Neuron (in vitro differentiated cells): ENCODE results near the gene C2CD2.
"Not testable (repeated sequence)": the region's sequence is repeated elsewhere in the genome, so short reads cannot be mapped to it uniquely, and the experiment has no call there.

ENCODE experiments used
- H2AFZ ChIP-seq: one replicate; pipeline ENCODE4 v1.6.1; 2013; ENCODE audit warnings: low read depth, mild to moderate bottlenecking, inconsistent platforms, low read length, moderate library complexity
- H3K27me3 ChIP-seq: one replicate; pipeline ENCODE4 v1.6.1; 2013; ENCODE audit warnings: low read length; ENCODE audit not compliant: insufficient read depth
- H3K36me3 ChIP-seq: one replicate; pipeline ENCODE4 v1.6.1; 2013; ENCODE audit warnings: low read length; ENCODE audit not compliant: insufficient read depth
- H3K4me1 ChIP-seq: one replicate; pipeline ENCODE4 v1.6.1; 2013; ENCODE audit warnings: low read length; ENCODE audit not compliant: insufficient read depth
- H3K4me3 ChIP-seq: 2 replicates; pipeline ENCODE4 v1.5.1; 2013; ENCODE audit warnings: mild to moderate bottlenecking, low read length, moderate library complexity
- H3K9me3 ChIP-seq: one replicate; pipeline ENCODE4 v1.6.1; 2013; ENCODE audit warnings: low read length

The C2CD2 gene

DNA sequence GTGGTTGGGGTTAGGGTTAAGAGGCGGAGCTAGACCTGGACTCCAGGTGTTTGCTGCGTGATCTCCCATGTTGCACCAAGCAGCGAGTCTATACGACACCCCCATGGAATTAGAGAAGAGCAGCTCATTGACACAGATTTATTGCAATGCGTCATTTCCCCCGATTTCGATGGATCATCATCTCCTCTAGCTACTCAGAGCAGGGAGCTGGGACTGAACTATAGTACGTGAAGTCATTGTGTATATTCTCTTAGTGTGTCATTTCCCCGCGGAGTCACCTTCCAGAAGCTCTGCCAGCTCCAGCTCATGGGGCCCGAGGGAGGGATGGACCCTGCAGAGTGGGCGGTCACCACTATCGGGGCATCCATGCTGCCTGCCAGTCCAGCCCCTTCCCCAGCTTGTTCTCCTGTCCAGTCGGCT, 7.5 kb upstream of the C2CD2 start:
- H3K27me3 ChIP-seq, result no peaks in the 10 kb centered on the region
- H2AFZ ChIP-seq, result peak overlapping the region; percentile 24
- H3K4me3 ChIP-seq, result no peak overlapping the region
- no peaks in the 10 kb centered on the region for H3K36me3 ChIP-seq
- H3K4me1 ChIP-seq, result peaks cover 17% of the 10 kb centered on the region
- H3K9me3 ChIP-seq, result no peaks in the 10 kb centered on the region

DNA sequence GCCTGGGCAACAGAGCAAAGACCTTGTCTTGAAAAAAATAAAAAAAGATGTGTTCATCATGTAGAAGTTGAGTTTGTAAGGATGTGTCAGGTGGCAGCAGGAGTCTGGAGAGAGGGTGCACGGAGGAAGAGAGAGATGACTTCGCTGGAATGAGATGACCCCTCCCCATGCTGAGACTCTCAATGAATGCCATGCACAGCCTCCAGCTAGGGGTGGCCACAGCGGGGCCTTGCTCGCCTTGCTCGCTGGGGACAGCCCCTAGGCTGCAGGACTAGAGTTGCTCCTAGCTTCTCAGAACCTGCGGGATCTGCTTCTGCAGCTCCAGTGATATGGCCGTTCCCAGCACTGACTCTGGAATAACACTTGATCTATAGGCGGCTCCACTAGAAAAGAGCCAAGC, 6.6 kb upstream of the C2CD2 start:
- H3K4me3 ChIP-seq, result no peak overlapping the region
- no peaks in the 10 kb centered on the region for H3K9me3 ChIP-seq
- H3K4me1 ChIP-seq, result peaks cover 17% of the 10 kb centered on the region
- H3K36me3 ChIP-seq, result no peaks in the 10 kb centered on the region
- no peaks in the 10 kb centered on the region for H3K27me3 ChIP-seq
- no peak overlapping the region for H2AFZ ChIP-seq

DNA sequence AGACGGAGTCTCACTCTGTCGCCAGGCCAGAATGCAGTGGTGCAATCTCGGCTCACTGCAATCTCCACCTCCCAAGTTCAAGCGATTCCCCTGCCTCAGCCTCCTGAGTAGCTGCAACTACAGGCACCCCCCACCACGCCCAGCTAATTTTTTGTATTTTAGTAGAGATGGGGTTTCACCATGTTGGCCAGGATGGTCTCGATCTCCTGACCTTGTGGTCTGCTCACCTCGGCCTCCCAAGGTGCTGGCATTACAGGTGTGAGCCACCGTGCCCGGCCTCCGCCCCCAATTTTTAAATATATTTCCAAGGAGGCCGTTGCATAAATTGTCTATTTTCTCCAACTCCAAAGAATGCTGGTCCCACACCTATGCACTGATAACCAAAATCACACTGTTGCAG, 5.9 kb upstream of the C2CD2 start:
- not testable (repeated sequence) for H2AFZ ChIP-seq

DNA sequence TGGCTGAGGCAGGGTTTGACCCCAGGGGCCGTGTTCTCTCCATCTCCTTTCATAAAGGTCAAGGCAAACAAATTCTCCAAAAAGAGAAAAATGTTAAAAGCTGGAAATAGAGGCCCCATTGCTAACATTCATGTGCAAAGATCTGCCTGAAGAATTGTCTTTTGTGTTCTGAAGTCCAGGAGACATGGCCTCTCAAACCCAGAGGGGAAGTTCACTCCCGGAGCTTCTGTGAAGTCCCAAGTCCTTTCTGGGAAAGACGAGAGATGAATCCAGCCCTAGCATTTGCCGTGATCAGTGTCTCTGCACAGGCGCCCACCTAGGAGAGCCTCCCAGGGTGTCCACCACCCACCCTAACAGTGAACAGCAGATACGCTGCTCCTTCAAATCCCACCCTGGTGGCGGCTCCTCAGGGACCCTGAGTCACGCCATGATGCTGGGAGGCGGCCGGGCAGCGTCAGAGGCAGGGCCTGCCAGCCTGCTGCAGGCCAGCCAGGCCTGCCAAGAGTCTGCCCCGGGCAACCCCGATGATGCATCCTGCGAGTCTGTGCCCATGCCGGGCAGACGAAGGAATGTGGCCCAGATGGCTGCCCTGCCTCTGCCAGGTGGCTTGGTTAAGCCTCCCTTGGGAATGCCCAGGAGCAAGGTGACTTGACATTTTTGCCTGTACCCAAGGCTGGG, 5.2 kb upstream of the C2CD2 start:
- no peaks in the 10 kb centered on the region for H3K9me3 ChIP-seq
- no peaks in the 10 kb centered on the region for H3K27me3 ChIP-seq
- no peak overlapping the region for H3K4me3 ChIP-seq
- H3K36me3 ChIP-seq, result no peaks in the 10 kb centered on the region
- peaks cover 17% of the 10 kb centered on the region for H3K4me1 ChIP-seq
- no peak overlapping the region for H2AFZ ChIP-seq

More for the DNA sequence above, 5.9 kb upstream of the C2CD2 start:
- not testable (repeated sequence) for H3K4me3 ChIP-seq, H3K9me3 ChIP-seq, H3K36me3 ChIP-seq, H3K27me3 ChIP-seq
- peaks cover 17% of the 10 kb centered on the region for H3K4me1 ChIP-seq

DNA sequence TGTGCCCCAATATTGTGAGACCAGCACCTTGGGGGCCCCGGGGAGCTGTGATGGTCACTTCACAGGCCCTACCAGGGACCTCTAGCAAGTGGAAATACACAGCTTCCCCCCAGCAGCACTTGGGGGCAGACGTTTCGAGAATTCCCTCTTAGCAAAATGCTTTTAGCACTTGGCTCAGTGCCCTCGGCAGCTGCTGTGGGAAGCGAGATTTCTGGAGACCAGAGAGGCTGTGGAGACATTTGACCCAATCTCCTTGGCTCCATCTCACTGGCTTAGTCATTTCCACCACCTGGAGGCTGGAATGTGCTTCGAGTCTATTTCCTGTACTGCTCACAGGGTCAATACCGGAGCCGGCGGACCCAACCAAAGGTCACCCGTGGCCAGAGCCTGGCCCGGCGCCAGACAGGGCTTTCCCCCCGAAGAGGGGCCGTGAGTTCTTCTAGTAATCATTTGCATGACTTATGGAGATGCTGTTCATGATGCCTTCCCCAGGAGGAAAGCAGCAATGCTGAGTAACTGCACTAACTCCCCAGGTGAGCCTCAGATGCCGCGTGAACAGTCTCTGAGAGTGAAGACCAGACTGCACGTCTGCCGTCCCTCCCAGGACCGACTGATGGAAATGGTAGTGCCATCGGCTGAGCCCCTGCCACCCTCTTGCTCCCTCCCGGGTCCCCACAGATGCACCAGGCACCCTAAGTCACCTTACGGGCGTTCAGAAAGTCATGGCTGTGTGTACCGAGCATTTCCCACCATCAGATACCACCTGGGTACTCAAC, 4.4 kb upstream of the C2CD2 start:
- peaks cover 17% of the 10 kb centered on the region for H3K4me1 ChIP-seq
- H3K36me3 ChIP-seq, result no peaks in the 10 kb centered on the region
- no peaks in the 10 kb centered on the region for H3K9me3 ChIP-seq
- H2AFZ ChIP-seq, result no peak overlapping the region
- no peak overlapping the region for H3K4me3 ChIP-seq
- no peaks in the 10 kb centered on the region for H3K27me3 ChIP-seq

DNA sequence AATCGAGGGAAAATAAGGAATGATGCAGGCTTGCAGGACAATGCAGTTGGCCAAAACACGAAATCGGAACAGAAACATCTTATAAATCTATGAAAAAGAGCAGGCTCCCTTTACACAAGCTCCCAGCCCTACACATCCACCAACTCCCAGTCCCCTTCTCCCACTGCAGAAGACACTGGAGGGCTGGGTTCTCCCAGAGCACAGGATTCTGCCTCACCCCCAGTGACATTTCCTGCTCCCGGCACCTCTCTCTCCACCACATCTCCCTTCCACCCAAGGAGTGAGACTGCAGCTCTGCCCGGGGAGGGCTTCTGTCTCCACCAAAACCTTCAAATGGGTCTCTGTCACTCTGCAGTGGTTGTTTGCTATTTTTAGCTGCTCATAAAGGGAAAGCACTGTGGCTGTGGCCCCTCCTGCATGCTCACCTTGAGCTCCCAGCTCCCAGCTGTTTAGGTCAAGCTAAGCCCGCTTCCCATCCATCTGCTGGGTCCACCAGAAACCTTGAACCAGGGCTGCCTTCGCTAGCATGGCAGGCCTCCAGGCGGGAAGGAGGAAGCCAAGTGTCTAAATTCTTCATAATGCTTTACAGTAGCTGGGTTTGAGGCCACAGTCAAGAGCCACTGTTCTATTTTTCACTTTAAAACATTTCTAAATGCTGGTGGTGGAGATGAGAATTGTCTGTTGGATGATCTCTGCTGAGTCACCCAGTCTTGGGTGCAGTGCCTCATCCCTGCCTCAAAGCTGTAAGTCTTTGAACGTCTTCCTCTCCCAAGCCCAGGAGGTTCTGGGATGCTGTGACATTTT, 3.3 kb upstream of the C2CD2 start:
- Histone ChIP-seq H3K27me3 (no peaks in the 10 kb centered on the region), H2AFZ (no peak overlapping the region), H3K4me1 (peaks cover 15% of the 10 kb centered on the region), H3K9me3 (no peaks in the 10 kb centered on the region), H3K4me3 (no peak overlapping the region), H3K36me3 (no peaks in the 10 kb centered on the region)

DNA sequence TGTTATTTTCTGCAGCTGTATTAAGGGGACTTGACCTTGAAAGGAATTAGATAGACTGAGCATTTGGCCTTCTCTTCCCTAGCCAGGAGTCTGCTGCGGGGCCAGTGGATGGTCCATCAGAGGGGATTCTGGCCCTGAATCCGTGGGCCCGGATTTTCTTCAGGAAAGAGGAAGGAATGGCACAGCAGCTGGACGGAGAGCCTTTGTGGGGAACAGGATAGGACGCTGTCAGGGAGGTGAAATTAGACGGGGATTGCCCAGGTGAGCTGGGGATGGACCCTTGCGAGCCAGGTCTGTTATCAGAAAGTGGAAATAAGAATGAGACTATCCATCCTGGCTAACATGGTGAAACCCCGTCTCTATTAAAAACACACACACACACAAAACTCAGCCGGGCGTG, 1.7 kb upstream of the C2CD2 start:
- no peak overlapping the region for H3K4me3 ChIP-seq
- peaks cover 5% of the 10 kb centered on the region for H3K4me1 ChIP-seq
- no peak overlapping the region for H2AFZ ChIP-seq

DNA sequence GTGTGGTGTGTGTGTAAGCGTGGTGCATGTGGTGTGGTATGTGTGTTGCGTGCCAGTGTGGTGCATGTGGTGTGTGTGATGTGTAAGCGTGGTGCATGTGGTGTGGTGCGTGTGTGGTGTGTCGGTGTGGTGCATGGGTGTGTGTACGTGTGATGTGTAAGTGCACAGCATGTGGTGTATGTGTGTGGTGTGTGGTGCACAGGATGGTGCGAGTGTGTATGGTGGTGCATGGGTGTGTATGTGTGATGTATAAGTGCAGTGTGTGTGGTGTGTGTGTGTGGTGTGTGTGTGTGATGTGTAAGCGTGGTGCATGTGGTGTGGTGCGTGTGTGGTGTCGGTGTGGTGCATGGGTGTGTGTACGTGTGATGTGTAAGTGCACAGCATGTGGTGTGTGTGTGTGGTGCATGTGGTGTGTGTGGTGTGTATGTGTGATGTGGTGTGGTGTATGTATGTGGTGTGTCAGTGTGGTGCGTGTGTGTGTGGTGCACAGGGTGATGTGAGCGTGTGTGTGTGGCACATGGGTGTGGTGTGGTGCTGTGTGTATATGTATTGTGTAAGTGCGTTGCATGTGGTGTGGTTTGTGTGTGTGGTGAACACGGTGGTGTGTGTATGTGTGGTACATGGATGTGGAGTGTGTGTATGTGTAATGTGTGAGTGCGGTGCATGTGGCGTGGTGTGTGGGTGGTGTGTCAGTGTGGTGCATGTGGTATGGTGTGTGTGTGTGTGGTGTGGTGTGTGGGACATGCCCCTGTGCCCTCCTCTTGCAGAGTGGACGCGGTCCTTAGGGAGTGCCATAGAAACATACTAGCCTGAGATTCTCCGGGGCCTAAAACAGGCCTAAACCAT, 1.1 kb upstream of the C2CD2 start:
- Histone ChIP-seq H3K36me3 (no peaks in the 10 kb centered on the region), H3K9me3 (no peaks in the 10 kb centered on the region), H3K27me3 (no peaks in the 10 kb centered on the region), H3K4me1 (peaks cover 5% of the 10 kb centered on the region), H2AFZ (no peak overlapping the region), H3K4me3 (no peak overlapping the region)

More for the DNA sequence above, 1.7 kb upstream of the C2CD2 start:
- H3K27me3 ChIP-seq, result no peaks in the 10 kb centered on the region
- no peaks in the 10 kb centered on the region for H3K9me3 ChIP-seq
- H3K36me3 ChIP-seq, result no peaks in the 10 kb centered on the region

DNA sequence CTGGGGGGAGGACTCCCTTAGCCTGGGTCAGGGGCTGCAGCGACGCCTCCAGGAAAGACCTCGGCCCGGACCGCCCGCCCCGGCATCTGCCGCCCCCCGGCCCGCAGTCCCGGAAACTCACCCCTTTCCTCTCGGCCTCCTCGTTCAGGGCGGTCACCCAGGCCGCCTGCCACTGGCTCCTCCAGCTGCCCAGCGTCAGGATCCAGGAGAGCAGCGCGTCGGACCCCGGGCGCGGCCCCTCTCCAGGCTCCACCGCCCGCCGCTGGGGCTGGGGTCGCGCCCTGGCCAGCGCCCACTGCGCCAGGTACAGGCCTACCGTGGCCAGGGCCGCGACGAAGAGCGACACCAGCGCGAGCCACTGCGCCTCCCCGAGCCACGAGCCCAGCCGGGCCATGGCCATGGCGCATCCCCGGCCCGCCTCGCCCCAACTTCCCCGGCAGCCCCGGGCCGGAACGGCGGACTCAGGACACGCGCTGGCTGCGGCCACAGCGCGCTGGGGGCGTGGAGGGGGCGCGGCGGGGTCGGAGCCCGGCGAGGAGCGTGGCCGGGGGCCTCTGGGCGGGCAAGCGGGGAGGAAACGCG, 478 bp downstream of the C2CD2 start:
- H3K4me1 ChIP-seq, result peaks cover 2% of the 10 kb centered on the region
- no peaks in the 10 kb centered on the region for H3K27me3 ChIP-seq
- H3K36me3 ChIP-seq, result no peaks in the 10 kb centered on the region
- H3K9me3 ChIP-seq, result no peaks in the 10 kb centered on the region
- peak overlapping the region; percentile 24 for H2AFZ ChIP-seq
- peak overlapping the region; percentile 57 for H3K4me3 ChIP-seq

DNA sequence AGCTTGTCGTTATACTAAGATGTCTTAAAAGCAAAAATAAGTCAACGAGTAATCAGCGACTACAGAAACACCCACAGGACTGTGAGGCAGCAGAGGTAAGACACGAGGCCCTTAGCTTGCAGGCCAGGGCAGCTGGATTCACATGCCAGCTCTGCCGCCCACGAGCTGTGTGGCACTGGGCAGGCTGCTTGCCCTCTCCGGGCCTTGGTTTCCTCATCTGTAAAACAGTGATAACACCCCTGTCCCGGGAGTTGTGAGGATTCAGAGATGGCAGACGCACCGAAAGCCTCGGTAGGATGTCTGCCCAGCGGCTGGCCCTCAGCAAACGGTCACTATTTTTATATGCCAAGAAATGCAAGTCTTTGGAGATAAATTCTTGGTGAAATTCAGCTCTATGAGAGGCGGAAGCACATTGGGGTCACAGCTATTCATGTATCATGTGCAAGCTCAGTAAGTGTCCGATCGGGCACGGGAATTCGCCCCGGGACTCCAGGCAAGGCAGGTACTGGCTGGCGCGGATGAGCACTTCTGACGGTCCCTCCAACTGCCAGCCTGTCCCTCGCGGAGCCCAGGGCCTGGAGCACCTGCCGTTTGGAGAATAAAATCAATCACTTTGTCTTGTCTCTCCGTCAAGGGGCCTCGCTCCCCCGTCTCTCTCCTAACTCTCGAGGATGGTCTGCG, 1.1 kb downstream of the C2CD2 start:
- peaks cover 2% of the 10 kb centered on the region for H3K4me1 ChIP-seq
- no peaks in the 10 kb centered on the region for H3K9me3 ChIP-seq
- H3K27me3 ChIP-seq, result no peaks in the 10 kb centered on the region
- H3K36me3 ChIP-seq, result no peaks in the 10 kb centered on the region
- peak overlapping the region; percentile 57 for H3K4me3 ChIP-seq
- H2AFZ ChIP-seq, result peak overlapping the region; percentile 24

DNA sequence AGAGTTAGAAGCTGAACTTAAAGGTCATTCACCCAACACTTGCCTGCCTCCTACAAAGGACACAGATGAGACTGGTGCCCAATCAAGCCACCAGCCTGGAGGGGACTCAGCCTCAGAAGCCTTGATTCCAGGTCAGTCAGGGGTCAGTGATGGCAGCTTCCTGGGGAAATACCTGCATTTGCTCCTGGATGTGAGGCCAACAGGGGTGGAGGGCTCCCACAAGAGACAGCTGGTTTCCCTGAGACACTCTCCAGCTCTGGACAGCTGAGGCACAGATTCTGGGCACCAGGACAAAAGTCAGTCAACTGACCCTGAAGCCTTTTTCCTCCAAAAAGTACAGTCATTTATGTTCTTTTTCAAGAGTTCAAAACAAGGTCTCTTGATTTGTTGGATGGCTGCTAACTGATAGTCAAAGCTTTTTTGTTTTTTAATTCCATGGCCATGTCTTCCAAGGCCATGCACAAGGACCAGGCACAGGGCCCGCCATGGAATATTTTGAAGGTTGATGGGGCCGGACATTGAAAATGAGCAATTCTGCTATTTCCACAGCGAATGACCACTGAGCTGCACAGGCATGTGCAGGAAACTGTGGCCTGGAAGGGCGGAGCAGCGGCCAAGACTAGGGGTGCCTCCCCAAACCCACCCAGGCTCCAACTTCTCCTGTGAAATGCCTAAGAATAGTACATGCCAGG, 1.8 kb downstream of the C2CD2 start:
- Histone ChIP-seq H3K9me3 (no peaks in the 10 kb centered on the region), H2AFZ (no peak overlapping the region), H3K4me1 (peaks cover 2% of the 10 kb centered on the region), H3K36me3 (no peaks in the 10 kb centered on the region), H3K27me3 (no peaks in the 10 kb centered on the region), H3K4me3 (peak overlapping the region; percentile 57)
